ENCODE measurements around the gene RNF135. TPM values are rescaled to one million over a fixed set of nuclear protein-coding genes. Genes with fewer than 3 reads are reported as not detected.
"Not testable (repeated sequence)": the region's sequence is repeated elsewhere in the genome, so short reads cannot be mapped to it uniquely, and the experiment has no call there.

RNF135 gene
- total RNA-seq, 1 experiment from 2014 or later, result 8.0 TPM

DNA sequence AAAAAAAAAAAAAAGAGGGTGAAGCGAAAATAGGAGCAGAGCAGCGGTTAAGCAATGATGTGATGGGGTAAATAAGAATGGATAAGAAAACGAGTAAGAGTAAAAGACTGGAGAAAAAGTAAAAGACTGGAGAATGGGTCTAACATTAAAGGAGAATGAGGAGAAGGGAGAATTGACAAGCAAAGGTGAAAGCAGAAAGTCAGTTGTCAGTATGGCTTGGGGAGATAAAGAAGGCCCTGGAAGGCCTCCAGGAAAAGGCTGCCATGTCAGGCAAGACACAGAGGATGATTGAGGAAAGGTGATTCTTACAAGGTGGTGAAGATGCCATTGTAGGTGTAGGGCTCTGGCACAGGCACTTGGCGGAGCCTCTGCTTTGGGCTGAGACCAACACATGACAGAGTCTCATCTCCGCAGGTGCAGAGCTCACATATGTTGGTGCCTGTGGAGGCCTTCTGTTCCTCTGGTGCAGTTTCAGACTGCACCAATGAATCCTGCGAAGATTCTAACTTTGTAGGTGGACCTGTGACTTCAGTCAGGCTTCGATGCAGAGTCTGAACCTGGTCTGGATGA, 76.1 kb downstream of the RNF135 start:
- H3K36me3 Mint-ChIP-seq (ENCODE audit: insufficient read depth in 1 of 3, low read depth in 3 of 3); H3K4me1 Mint-ChIP-seq; H4K5ac ChIP-seq (ENCODE audit: insufficient read length, low read depth, low read length); H3K79me2 ChIP-seq (ENCODE audit: insufficient read depth, low read length); H3K27ac Mint-ChIP-seq; H3K79me1 ChIP-seq (ENCODE audit: insufficient read depth, low read depth, low read length, poor library complexity, severe bottlenecking); DNase-seq; H3K4me2 ChIP-seq (ENCODE audit: insufficient read depth, insufficient read length, low read length); H3K23me2 ChIP-seq (ENCODE audit: insufficient read length, low read depth, low read length, poor library complexity, severe bottlenecking); H3K4me3 Mint-ChIP-seq; H3K27me3 Mint-ChIP-seq (ENCODE audit: low read depth); H3K4me1 ChIP-seq (ENCODE audit: insufficient read depth, low read length); H3K23ac ChIP-seq (ENCODE audit: insufficient read length, low read depth, low read length); H2BK12ac ChIP-seq (ENCODE audit: insufficient read length, low read depth, low read length); H2BK20ac ChIP-seq (ENCODE audit: low read depth, low read length, poor library complexity, severe bottlenecking); H4K20me1 ChIP-seq (ENCODE audit: control insufficient read depth, insufficient read depth, insufficient read length); H3K4ac ChIP-seq (ENCODE audit: low read depth, low read length); H4K8ac ChIP-seq (replicated peaks; ENCODE audit: insufficient read length, low read depth, low read length); H3K9me3 ChIP-seq (ENCODE audit: control insufficient read depth, low read depth, low read length); H3K9ac ChIP-seq (ENCODE audit: extremely low read depth, insufficient read length, low read length); H2AK5ac ChIP-seq (ENCODE audit: insufficient read length, low read length); H2BK120ac ChIP-seq (ENCODE audit: low read depth, low read length, poor library complexity, severe bottlenecking); H2AFZ ChIP-seq (ENCODE audit: low read length); H4K91ac ChIP-seq (ENCODE audit: insufficient read length, low read depth, low read length); H2BK5ac ChIP-seq (ENCODE audit: insufficient read length, low read length); H3K56ac ChIP-seq (ENCODE audit: insufficient read length, low read depth, low read length); H3K27ac ChIP-seq (ENCODE audit: insufficient read length, low read depth, low read length); H3T11ph ChIP-seq (ENCODE audit: low read length); H2BK15ac ChIP-seq (ENCODE audit: low read depth, low read length); H3K14ac ChIP-seq (ENCODE audit: insufficient read depth, low read length); H3K27me3 ChIP-seq (ENCODE audit: insufficient read depth, low read length); H3K18ac ChIP-seq (ENCODE audit: insufficient read length, low read depth, low read length): not testable (repeated sequence)
- peaks cover 9 to 14% of the 10 kb centered on the region in 2 experiments; a peak in 3 of 5 replicates for H3K9me3 Mint-ChIP-seq
- 100% methylated on average over 3 of the region's 7 CpGs for WGBS (ENCODE audit: extremely low coverage, insufficient read length, low lambda C conversion rate)
